ENCODE results near the gene CNTNAP5.

GRCh38 chr2:124065636-124066035, 40.5 kb downstream of the CNTNAP5 start:
- TF ChIP-seq CTCF (IDR thresholded peaks at IDR 0.05): no peak
- no peak for TF ChIP-seq POLR2A (IDR thresholded peaks at IDR 0.05)
- no peak for TF ChIP-seq POLR2AphosphoS5 (IDR thresholded peaks at IDR 0.05)
